Fibroblast of upper back skin (primary cell): ENCODE data around the gene ASIC5.
"Not testable (repeated sequence)": the region's sequence is repeated elsewhere in the genome, so short reads cannot be mapped to it uniquely, and the experiment has no call there.

Experiments used
- DNase-seq: peaks from one replicate; pipeline ENCODE4 v3.0.0-alpha.2; 2013

The ASIC5 gene

DNA sequence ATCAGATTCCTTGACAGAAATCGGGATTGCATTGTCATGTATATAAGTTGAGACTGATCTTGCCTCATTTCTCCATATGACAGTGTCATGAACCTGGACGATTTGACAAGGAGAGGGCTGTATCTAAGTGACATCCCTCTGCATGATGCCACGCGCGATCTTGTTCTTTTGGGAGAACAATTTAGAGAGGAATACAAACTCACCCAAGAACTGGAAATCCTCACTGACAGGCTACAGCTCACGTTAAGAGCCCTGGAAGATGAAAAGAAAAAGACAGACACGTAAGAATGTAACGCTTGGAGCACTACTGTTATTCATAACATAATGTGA, 66.3 kb downstream of the ASIC5 start:
- no peak for DNase-seq

DNA sequence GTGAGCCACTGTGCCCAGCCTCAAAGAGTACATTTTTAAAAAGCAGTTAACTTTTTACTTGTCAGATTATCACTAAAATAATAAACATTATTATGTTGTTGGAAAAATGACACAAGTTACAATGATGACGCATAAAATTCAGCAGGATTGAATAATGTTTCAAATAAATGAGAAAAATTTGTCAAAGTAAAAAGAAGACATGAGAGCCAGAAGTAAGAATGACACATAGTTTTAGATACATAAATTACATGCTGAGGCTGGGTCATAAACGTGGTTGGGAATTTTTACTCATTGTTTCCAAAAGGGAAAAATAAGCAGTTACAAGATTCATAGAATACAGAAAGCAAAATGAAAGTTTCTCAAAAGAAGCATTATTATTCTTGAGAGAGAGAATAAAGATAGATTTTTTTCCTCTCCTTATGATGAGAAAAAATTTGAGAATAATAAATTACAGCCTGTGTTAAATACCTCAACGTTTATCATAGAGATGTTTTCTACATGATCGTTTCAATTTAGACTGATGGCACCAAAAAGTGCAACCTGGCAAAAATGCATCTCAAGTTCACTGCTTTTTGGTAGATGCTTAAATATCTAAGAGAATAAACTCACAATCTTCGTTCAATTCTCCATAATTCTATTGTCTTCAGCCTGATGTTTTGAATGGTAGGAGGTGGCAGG, 66.8 kb downstream of the ASIC5 start:
- peak; percentile 50 for DNase-seq

DNA sequence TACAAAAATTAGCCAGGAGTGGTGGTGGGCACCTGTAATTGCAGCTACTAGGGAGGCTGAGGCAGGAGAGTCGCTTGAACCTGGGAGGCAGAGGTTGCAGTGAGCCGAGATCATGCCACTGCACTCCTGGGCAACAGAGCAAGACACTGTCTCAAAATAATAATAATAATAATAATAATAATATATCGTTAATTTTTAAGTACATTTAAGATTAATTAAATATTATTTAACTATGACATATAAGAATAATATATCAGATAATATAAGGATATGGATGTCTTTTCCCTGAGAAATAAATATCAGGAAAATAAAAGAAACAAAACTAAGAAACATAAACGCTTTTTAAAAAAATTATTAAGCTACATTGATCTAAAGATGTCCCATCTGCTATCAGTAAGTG, 68.5 kb downstream of the ASIC5 start:
- DNase-seq = not testable (repeated sequence)

DNA sequence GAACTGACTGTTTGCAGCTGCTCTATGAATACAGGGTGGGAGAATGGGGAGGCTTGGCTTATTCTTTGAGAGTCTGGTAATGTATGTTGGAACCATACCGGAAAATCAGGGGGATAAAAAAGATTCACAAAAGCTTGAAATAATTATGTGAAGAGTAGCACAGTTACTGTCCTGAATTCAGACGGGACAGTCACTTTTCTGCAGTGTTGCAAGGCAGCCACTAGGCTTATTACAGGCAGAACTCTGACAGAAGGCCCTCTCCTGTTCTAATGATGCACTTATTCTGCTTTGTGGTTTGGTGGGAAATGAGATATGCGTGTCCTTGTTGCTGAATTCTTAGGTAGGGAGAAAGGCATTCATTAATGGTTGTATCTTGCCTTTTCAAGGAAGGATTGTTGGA, 70.1 kb downstream of the ASIC5 start:
- DNase-seq = peak; percentile 73

DNA sequence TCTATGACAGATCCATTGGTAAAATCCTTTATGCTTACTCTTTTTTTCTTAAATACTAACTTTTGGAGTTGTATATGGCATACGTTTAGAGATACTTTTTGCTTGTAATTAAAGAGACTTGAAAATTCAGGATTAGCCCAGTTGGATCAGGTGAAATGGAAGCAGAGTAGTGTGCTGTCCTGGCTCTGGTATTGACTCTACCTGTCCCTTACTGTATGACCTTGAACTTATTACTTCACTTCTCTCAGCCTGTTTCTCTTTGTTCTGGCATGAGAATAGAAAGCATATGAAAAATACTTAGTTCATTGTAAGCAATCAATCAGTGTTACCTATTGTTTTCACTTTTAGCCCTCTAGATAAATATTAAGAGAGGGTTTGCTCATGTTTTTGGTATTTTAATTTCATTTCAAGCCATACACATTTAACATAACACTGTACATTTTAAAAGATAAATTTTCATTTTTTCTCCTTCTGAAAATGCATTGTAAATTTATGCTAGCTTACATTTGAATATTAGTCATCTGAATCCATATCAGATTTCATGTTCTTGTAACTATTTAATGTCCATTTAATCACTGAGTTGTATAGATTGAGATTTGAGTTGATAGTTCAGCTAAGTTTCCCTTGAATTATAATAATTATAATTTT, 71.4 kb downstream of the ASIC5 start:
- DNase-seq = no peak

DNA sequence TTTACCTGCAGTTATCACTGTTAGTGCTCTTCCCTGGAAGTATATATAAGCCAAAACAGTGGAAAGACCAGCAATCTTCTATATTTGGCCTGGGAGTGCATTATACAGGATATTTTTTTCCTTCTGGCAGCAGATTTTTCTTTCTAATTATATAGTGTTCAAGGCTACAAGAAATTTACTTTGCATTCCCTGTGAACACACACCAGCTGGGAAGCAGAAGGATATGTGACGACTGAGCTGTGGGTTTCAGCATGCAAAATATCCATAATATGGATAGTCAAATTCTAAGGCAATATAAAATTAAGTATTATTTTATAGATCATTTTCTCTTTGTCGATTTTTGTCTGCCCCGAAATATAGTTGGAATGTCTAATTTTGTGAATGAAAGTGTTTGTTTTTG, 76.1 kb downstream of the ASIC5 start:
- no peak for DNase-seq

DNA sequence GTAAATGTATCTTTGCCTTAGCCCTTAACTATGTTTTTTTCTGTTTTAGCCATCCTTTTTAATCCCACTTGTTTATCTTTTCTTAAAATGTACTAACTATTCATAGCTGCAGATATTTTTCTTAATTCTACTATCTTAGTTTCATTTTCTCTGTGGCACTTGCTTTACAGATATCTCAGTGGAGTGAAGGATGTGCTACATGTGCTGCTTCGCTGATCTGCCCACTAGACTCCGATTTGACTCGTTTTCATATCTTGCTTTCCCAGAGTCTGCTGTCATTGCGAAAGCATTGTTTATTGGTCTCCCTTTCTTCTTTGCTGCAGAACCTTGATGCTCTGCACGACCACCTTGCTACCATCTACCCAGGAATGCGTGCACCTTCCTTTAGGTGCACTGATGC, 76.7 kb downstream of the ASIC5 start:
- no peak for DNase-seq

DNA sequence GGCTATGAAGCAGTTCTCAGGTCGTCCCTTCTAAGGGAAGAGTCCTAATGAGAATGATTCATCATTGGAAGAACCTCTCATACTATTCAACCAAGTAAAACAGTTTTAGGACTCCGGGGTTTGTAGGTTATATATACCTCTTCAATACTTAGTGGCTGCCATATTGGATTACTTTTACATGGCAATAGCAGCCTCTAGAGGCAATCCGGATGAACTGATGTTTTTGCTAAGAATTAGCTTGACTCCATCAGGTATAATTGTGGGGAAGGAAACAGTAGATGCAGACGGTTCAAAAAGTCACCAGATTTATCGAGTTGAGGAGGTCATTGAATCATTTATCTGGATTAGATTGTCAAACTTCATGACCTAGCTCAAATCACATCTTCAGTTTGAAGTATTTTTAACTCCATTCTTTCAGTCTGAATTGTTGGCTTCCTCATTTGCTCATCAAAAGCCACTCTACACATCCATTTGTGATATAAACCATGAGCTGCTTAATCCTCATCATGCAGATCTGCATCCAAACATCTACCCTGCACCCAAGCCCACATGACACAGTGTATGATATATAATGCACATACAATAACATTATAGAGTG, 78.9 kb downstream of the ASIC5 start:
- peak; percentile 67 for DNase-seq

DNA sequence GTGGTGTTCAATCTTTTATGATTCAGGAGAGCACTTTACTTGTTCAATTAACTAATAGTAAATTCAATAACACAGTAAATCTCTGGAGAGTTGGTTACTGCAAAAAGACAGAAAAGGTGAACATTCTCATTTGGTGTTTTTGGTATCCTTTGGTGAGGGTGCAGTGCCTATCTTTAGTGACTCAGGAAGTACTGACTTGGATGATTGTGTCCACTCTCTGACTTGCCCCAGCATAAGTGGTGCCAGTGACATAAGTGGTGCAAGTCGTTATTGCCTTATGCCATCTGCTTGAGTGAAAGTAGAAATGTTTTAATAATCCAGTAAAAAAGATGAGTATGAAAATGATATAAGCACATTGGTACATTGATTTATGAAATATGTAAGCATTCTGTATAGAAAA, 80.2 kb downstream of the ASIC5 start:
- no peak for DNase-seq

DNA sequence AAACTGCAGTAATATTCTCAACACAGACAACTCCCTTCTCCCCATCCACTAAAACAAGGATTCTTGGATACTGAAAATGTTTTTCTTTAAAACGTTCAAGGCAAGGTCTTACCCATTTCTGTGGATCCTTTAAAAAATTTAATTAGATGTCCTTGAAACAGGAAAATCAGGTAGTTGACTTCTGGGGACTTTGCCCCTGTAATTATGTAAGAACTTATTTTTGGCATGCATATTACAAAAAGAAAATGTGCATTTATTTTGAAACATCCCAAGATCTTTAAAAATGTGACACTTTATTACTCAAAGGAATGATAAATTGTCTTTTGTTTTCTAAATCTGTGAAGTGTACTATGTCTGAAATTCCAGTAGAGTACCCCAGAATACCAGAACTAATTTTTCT, 81.4 kb downstream of the ASIC5 start:
- DNase-seq = no peak

DNA sequence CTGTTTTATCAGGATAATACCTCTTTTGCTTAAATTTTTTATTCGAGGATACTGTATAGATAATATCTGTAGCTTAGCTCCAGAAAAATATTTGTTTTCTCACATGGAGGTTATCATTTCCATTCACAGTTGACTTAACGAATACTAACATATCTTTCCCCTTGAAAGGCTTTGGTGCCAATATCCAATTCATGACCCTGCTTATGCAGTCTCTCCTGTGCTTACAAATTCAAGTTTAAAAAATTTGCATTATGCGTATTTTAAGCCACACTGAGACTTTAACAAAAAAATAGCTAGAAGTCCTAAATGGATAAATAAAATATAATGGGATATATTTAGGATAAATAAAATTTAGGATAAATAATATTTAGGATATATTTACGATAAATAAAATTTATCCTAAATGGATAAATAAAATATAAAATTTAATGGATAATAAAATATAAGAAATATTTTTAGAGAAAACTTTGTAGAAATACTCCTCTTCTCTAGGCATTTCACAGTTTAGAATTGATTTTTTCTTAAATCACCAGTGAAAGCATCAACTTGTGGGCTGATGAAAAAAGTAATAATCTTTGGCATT, 84.7 kb downstream of the ASIC5 start:
- DNase-seq = no peak

DNA sequence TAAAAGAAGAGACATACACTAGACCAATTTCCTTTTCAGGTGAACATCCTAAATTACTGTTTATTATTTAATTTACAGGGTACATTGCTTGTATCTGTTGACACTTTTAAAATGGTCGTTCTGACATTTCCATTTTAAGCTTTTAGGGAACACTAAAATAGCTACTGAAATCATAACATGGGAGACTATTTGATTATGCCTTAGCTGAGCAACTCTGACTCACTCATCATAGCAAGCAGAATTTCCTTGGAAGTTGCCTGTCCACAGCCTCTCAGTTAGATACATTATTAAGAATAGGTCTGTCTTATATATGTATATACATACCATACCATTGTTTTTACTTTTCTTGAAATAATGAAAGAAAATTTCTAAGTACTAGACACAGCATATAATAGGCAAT, 85.3 kb downstream of the ASIC5 start:
- no peak for DNase-seq
